PC-3 (cell line): ENCODE results near the gene LRP11.

Experiments used
- EZH2 ChIP-seq: fragments of 300-600 bp; sonication (generic); IDR thresholded peaks from one replicate; pipeline ENCODE4 v1.6.1; 2017; ENCODE audit warnings: antibody characterized with exemption, mild to moderate bottlenecking, low read length; ENCODE audit not compliant: unreplicated experiment
- EZH2phosphoT487 ChIP-seq: fragments of 300-600 bp; sonication (generic); IDR thresholded peaks from 2 replicates; pipeline ENCODE4 v1.6.1; 2018; ENCODE audit warnings: mild to moderate bottlenecking, antibody characterized with exemption, low read length, borderline replicate concordance

- TF ChIP-seq EZH2, result no peak
- no peak for TF ChIP-seq EZH2phosphoT487
These were observed 50.8 kb downstream of the LRP11 start for GRCh38 chr6:149813351-149813750.
